DND-41 (cell line): ENCODE measurements around the gene RELA.
"Not testable (repeated sequence)": the region's sequence is repeated elsewhere in the genome, so short reads cannot be mapped to it uniquely, and the experiment has no call there.

Experiments
- EZH2 ChIP-seq: IDR thresholded peaks from 3 replicates; pipeline ENCODE4 v1.6.1; 2012; ENCODE audit warnings: borderline replicate concordance, low read depth, mild to moderate bottlenecking, moderate library complexity, low read length, inconsistent platforms; ENCODE audit not compliant: severe bottlenecking
- TF ChIP-seq, protein P1 (sequence below): IDR thresholded peaks from 2 replicates; pipeline ENCODE4 v1.5.1; 2012; ENCODE audit warnings: borderline replicate concordance, low read length, moderate library complexity, mild to moderate bottlenecking; ENCODE audit not compliant: poor library complexity, severe bottlenecking; ENCODE audit errors: extremely low read depth

DNA sequence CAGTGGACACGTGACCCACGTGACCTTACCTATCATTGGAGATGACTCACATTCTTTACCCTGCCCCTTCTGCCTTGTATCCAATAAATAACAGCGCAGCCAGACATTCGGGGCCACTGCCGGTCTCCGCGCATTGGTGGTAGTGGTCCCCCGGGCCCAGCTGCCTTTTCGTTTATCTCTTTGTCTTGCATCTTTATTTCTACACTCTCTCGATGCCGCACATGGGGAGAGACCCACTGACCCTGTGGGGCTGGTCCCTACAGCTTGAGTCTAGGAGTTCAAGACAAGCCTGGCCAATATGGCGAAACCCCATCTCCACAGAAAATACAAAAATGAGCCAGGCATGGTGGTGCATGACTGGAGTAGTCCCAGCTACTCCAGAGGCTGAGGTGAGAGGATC, 44.3 kb upstream of the RELA start:
- not testable (repeated sequence) for TF ChIP-seq EZH2
- TF ChIP-seq, protein P1, sequence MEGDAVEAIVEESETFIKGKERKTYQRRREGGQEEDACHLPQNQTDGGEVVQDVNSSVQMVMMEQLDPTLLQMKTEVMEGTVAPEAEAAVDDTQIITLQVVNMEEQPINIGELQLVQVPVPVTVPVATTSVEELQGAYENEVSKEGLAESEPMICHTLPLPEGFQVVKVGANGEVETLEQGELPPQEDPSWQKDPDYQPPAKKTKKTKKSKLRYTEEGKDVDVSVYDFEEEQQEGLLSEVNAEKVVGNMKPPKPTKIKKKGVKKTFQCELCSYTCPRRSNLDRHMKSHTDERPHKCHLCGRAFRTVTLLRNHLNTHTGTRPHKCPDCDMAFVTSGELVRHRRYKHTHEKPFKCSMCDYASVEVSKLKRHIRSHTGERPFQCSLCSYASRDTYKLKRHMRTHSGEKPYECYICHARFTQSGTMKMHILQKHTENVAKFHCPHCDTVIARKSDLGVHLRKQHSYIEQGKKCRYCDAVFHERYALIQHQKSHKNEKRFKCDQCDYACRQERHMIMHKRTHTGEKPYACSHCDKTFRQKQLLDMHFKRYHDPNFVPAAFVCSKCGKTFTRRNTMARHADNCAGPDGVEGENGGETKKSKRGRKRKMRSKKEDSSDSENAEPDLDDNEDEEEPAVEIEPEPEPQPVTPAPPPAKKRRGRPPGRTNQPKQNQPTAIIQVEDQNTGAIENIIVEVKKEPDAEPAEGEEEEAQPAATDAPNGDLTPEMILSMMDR, result not testable (repeated sequence)
